ENCODE measurements around the gene SFXN4. TPM values are rescaled to one million over a fixed set of nuclear protein-coding genes. Genes with fewer than 3 reads are reported as not detected.
A peak's percentile ranks its signal among the peaks of the same experiment; 100 is the strongest.

SFXN4 gene
- total RNA-seq, 1 experiment from 2014 or later = 24.0 TPM

GRCh38 chr10:119167041-119167440 lies 1.5 kb upstream of the SFXN4 start:
- H3K4me1 Mint-ChIP-seq = peaks cover 19% of the 10 kb centered on the region
- ATAC-seq (no peak), DNase-seq (ENCODE audit: low spot score) (no peak)
- no peak for TF ChIP-seq MAX (CRISPR knock-in tag; IDR thresholded peaks at IDR 0.05)
- TF ChIP-seq PRRX2 (CRISPR knock-in tag; IDR thresholded peaks at IDR 0.05) = 0 out of 2 replicates have a peak, but pooled peaks have one; percentile 49
- H3K9me3 Mint-ChIP-seq = no peaks in the 10 kb centered on the region
- peak overlapping the region; percentile 85; the same call in 1 of the 2 replicates for H3K4me3 Mint-ChIP-seq
- no peaks in the 10 kb centered on the region for H3K27me3 Mint-ChIP-seq (ENCODE audit: low read depth)
- peak overlapping the region; percentile 78 for H3K27ac Mint-ChIP-seq
- H3K36me3 Mint-ChIP-seq = peaks cover 37% of the 10 kb centered on the region
- POLR2A ChIA-PET = no interaction called here
- CTCF ChIA-PET = no interaction called here

GRCh38 chr10:119166564-119166963 lies 1.1 kb upstream of the SFXN4 start:
- TF ChIP-seq, protein P1, sequence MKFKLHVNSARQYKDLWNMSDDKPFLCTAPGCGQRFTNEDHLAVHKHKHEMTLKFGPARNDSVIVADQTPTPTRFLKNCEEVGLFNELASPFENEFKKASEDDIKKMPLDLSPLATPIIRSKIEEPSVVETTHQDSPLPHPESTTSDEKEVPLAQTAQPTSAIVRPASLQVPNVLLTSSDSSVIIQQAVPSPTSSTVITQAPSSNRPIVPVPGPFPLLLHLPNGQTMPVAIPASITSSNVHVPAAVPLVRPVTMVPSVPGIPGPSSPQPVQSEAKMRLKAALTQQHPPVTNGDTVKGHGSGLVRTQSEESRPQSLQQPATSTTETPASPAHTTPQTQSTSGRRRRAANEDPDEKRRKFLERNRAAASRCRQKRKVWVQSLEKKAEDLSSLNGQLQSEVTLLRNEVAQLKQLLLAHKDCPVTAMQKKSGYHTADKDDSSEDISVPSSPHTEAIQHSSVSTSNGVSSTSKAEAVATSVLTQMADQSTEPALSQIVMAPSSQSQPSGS (CRISPR knock-in tag; IDR thresholded peaks at IDR 0.05; ENCODE audit: borderline replicate concordance, low read depth) = no peak
- TF ChIP-seq ZNF532 (CRISPR knock-in tag; IDR thresholded peaks at IDR 0.05; ENCODE audit: borderline replicate concordance) (no peak), ZNF263 (CRISPR knock-in tag; IDR thresholded peaks at IDR 0.05; ENCODE audit: low read depth) (no peak), MYBL2 (CRISPR knock-in tag; IDR thresholded peaks at IDR 0.05) (no peak), CREM (CRISPR knock-in tag; IDR thresholded peaks at IDR 0.05) (no peak)
- H3K27ac Mint-ChIP-seq = peak overlapping the region; percentile 78; the same call in 1 of the 2 replicates
- CTCF ChIA-PET = interaction anchor here (2.7 kb wide), 1 partner anchor 32 kb away, joined by 13 read pairs; no protein-coding TSS in a partner anchor
- peaks cover 19% of the 10 kb centered on the region for H3K4me1 Mint-ChIP-seq
- H3K27me3 Mint-ChIP-seq (ENCODE audit: low read depth) = no peaks in the 10 kb centered on the region
- POLR2A ChIA-PET = no interaction called here
- H3K9me3 Mint-ChIP-seq = no peaks in the 10 kb centered on the region
- H3K4me3 Mint-ChIP-seq = peak overlapping the region; percentile 85
- peaks cover 34% of the 10 kb centered on the region for H3K36me3 Mint-ChIP-seq
- DNase-seq (ENCODE audit: low spot score) = no peak
- ATAC-seq = peak; percentile 20

GRCh38 chr10:119166118-119166500 lies 595 bp upstream of the SFXN4 start:
- no peak for DNase-seq (ENCODE audit: low spot score)
- TF ChIP-seq HMGXB4 (CRISPR knock-in tag; IDR thresholded peaks at IDR 0.05) (no peak), ZNF263 (CRISPR knock-in tag; IDR thresholded peaks at IDR 0.05; ENCODE audit: low read depth) (no peak), ZBTB21 (CRISPR knock-in tag; IDR thresholded peaks at IDR 0.05; ENCODE audit: borderline replicate concordance) (no peak), KAT7 (CRISPR knock-in tag; IDR thresholded peaks at IDR 0.05; ENCODE audit: borderline replicate concordance) (no peak), ETV6 (CRISPR knock-in tag; IDR thresholded peaks at IDR 0.05) (0 out of 2 replicates have a peak, but pooled peaks have one; percentile 5)
- ChIA-PET CTCF (interaction anchor here (2.7 kb wide), 1 partner anchor 33 kb away, joined by 13 read pairs; no protein-coding TSS in a partner anchor), POLR2A (no interaction called here)
- peaks cover 29% of the 10 kb centered on the region for H3K36me3 Mint-ChIP-seq
- no peaks in the 10 kb centered on the region for H3K9me3 Mint-ChIP-seq
- peaks cover 19% of the 10 kb centered on the region for H3K4me1 Mint-ChIP-seq
- peak; percentile 33 for ATAC-seq
- H3K27me3 Mint-ChIP-seq (ENCODE audit: low read depth) = no peaks in the 10 kb centered on the region
- peak overlapping the region; percentile 60; the same call in 1 of the 2 replicates for H3K27ac Mint-ChIP-seq
- H3K4me3 Mint-ChIP-seq = peak overlapping the region; percentile 85
